ENCODE data around the gene STK11IP.

GRCh38 chr2:219593154-219593553, 4.5 kb upstream of the STK11IP start:
- TF ChIP-seq POLR2A (IDR thresholded peaks at IDR 0.05; ENCODE audit: insufficient read depth in 1 of 2, low read depth in 2 of 2, low read length in 2 of 2): no peak
- TF ChIP-seq ZNF768 (CRISPR knock-in tag; IDR thresholded peaks at IDR 0.05): no peak
- no peak for TF ChIP-seq ZNF567 (CRISPR knock-in tag; IDR thresholded peaks at IDR 0.05; ENCODE audit: borderline replicate concordance)
- no peak for TF ChIP-seq ASH2L (IDR thresholded peaks at IDR 0.05; ENCODE audit: insufficient read length, low read depth, low read length)
- TF ChIP-seq POLR2AphosphoS2 (IDR thresholded peaks at IDR 0.05; ENCODE audit: low read depth, low read length): no peak

All from HepG2 (cell line).